NAMALWA (cell line): ENCODE measurements around the gene TTL.
"Not testable (repeated sequence)": the region's sequence is repeated elsewhere in the genome, so short reads cannot be mapped to it uniquely, and the experiment has no call there.

Experiments
- DNase-seq: peaks from one replicate; pipeline ENCODE4 v3.0.0-alpha.2; 2015; ENCODE audit warnings: low spot score

TTL gene

GRCh38 chr2:112481528-112482233, at the start of gene TTL:
TSS of gene TTL (plus strand) at chr2:112482156. CDS start at chr2:112482345, 189 bp downstream.
- peak; percentile 78 for DNase-seq

GRCh38 chr2:112432390-112432734, 49.6 kb upstream of the TTL start:
- not testable (repeated sequence) for DNase-seq

- not testable (repeated sequence) for DNase-seq
Measured at GRCh38 chr2:112432735-112433479, 49.0 kb upstream of the TTL start.

- DNase-seq: peak; percentile 73
Measured at GRCh38 chr2:112433480-112433879, 48.5 kb upstream of the TTL start, which contains the start of gene RGPD8. TSS of gene RGPD8 (minus strand) at chr2:112433645. CDS start at chr2:112433453, 192 bp downstream.

GRCh38 chr2:112433932-112434730, 47.8 kb upstream of the TTL start:
- no peak for DNase-seq

GRCh38 chr2:112434890-112435715, 46.9 kb upstream of the TTL start:
- DNase-seq: not testable (repeated sequence)

- DNase-seq: not testable (repeated sequence)
Measured at GRCh38 chr2:112435716-112436431, 46.1 kb upstream of the TTL start.

- not testable (repeated sequence) for DNase-seq
Measured at GRCh38 chr2:112436993-112437392, 45.0 kb upstream of the TTL start.

- not testable (repeated sequence) for DNase-seq
Measured at GRCh38 chr2:112437405-112437831, 44.5 kb upstream of the TTL start.

GRCh38 chr2:112438603-112439261, 43.2 kb upstream of the TTL start:
- DNase-seq: not testable (repeated sequence)

- DNase-seq: not testable (repeated sequence)
Measured at GRCh38 chr2:112444256-112444655, 37.7 kb upstream of the TTL start.

- DNase-seq: no peak
Measured at GRCh38 chr2:112449854-112450253, 32.1 kb upstream of the TTL start.

- DNase-seq: no peak
Measured at GRCh38 chr2:112451317-112451716, 30.6 kb upstream of the TTL start.

- no peak for DNase-seq
Measured at GRCh38 chr2:112454586-112454985, 27.4 kb upstream of the TTL start.

GRCh38 chr2:112459372-112459771, 22.6 kb upstream of the TTL start:
- DNase-seq: no peak

- no peak for DNase-seq
Measured at GRCh38 chr2:112462178-112462577, 19.8 kb upstream of the TTL start.

GRCh38 chr2:112463256-112463655, 18.7 kb upstream of the TTL start:
- no peak for DNase-seq

- peak; percentile 20 for DNase-seq
Measured at GRCh38 chr2:112465382-112465781, 16.6 kb upstream of the TTL start.

- DNase-seq: no peak
Measured at GRCh38 chr2:112472547-112473263, 9.3 kb upstream of the TTL start.
